ENCODE results near the gene CECR2.

CECR2 gene

DNA sequence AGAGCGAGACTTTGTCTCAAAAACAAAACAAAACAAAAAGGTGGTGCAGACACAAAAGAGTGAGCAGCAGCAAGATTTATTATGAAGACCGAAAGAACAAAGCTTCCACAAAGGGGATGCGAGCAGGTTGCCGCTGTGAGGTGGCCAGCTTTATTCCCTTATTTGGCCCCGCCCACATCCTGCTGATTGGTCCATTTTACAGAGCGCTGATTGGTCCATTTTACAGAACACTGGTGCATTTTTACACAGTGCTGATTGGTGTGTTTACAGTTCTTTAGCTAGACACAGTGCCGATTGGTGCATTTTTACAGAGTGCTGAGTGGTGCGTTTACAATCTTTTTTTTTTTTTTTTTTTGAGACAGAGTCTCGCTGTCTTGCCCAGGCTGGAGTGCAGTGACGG is 77.4 kb downstream of the CECR2 start:
- Histone ChIP-seq H3K4me1 (ENCODE audit: insufficient read depth, low read length) (no peaks in the 10 kb centered on the region), H3K9me3 (ENCODE audit: insufficient read depth, low read length, severe bottlenecking) (no peaks in the 10 kb centered on the region), H3K9ac (ENCODE audit: low read depth, low read length) (no peak overlapping the region), H3K4me3 (ENCODE audit: low read depth in 1 of 2, low read length in 2 of 2) (no peak overlapping the region), H3K27ac (ENCODE audit: low read length) (no peak overlapping the region), H3K36me3 (ENCODE audit: insufficient read depth, low read length) (no peaks in the 10 kb centered on the region), H3K4me2 (ENCODE audit: insufficient read depth, low read length) (no peak overlapping the region), H3K79me2 (ENCODE audit: insufficient read depth, low read length) (no peaks in the 10 kb centered on the region), H4K20me1 (ENCODE audit: insufficient read depth, low read length) (no peaks in the 10 kb centered on the region), H2AFZ (ENCODE audit: low read depth, low read length) (no peak overlapping the region), H3K27me3 (ENCODE audit: insufficient read depth, low read length, poor library complexity) (peaks cover 3% of the 10 kb centered on the region)
- DNase-seq (peak; percentile 6), ATAC-seq (ENCODE audit: insufficient read depth, low read depth) (no peak)
- TF ChIP-seq EZH2 (IDR thresholded peaks at IDR 0.05; ENCODE audit: borderline replicate concordance, low read depth, low read length, severe bottlenecking) = no peak
- TF ChIP-seq, protein P1, sequence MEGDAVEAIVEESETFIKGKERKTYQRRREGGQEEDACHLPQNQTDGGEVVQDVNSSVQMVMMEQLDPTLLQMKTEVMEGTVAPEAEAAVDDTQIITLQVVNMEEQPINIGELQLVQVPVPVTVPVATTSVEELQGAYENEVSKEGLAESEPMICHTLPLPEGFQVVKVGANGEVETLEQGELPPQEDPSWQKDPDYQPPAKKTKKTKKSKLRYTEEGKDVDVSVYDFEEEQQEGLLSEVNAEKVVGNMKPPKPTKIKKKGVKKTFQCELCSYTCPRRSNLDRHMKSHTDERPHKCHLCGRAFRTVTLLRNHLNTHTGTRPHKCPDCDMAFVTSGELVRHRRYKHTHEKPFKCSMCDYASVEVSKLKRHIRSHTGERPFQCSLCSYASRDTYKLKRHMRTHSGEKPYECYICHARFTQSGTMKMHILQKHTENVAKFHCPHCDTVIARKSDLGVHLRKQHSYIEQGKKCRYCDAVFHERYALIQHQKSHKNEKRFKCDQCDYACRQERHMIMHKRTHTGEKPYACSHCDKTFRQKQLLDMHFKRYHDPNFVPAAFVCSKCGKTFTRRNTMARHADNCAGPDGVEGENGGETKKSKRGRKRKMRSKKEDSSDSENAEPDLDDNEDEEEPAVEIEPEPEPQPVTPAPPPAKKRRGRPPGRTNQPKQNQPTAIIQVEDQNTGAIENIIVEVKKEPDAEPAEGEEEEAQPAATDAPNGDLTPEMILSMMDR (IDR thresholded peaks at IDR 0.05; ENCODE audit: borderline replicate concordance, extremely low read depth, low read length, poor library complexity, severe bottlenecking) = no peak

DNA sequence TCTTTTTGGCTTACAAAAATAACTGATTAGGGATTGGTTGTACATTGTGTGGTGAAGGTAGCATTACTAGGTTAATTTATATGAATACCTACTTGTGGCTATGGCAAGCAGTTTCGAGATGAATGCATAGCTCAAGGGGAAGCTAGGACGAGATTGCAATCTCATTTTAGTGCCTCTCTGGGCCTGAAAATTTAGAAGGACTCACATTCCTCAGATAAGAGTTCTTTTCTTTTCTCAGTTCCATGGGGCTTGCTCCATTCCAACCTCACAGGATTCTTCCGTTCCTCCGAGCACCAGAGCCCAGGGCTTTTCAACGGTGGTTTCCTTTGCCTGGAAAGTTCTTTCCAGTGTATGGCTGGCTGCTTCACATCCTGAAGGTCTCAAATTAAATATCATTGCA is 82.1 kb downstream of the CECR2 start:
- Histone ChIP-seq H3K79me2 (ENCODE audit: insufficient read depth, low read length) (no peaks in the 10 kb centered on the region), H3K9me3 (ENCODE audit: insufficient read depth, low read length, severe bottlenecking) (no peaks in the 10 kb centered on the region), H2AFZ (ENCODE audit: low read depth, low read length) (no peak overlapping the region), H3K27ac (ENCODE audit: low read length) (no peak overlapping the region), H3K36me3 (ENCODE audit: insufficient read depth, low read length) (no peaks in the 10 kb centered on the region), H3K9ac (ENCODE audit: low read depth, low read length) (no peak overlapping the region), H3K27me3 (ENCODE audit: insufficient read depth, low read length, poor library complexity) (no peaks in the 10 kb centered on the region), H3K4me2 (ENCODE audit: insufficient read depth, low read length) (no peak overlapping the region), H3K4me1 (ENCODE audit: insufficient read depth, low read length) (no peaks in the 10 kb centered on the region), H3K4me3 (ENCODE audit: low read depth in 1 of 2, low read length in 2 of 2) (no peak overlapping the region), H4K20me1 (ENCODE audit: insufficient read depth, low read length) (no peaks in the 10 kb centered on the region)
- no peak for DNase-seq
- TF ChIP-seq, protein P1 (IDR thresholded peaks at IDR 0.05; ENCODE audit: borderline replicate concordance, extremely low read depth, low read length, poor library complexity, severe bottlenecking) = no peak
- no peak for TF ChIP-seq EZH2 (IDR thresholded peaks at IDR 0.05; ENCODE audit: borderline replicate concordance, low read depth, low read length, severe bottlenecking)
- ATAC-seq (ENCODE audit: insufficient read depth, low read depth) = no peak

DNA sequence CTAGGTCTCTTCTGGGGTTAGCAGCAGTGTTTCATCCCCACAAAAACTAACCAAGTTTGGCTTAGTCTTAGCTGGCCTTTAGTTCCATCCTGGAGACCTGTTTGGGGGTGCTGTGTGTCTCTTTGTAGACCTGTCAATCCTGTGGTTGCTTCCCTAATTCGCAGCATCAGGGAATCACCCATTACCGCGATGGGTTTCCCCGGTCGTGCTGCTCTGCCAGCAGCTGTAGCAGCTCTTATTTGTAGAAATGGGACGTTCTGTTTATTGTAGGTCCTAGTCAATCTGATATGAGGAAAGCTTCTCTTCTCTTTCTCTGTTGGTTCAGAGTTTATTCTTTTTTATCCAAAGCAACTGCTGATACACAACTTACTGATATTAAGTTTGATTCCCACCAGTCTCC is 91.6 kb downstream of the CECR2 start:
- H3K4me1 ChIP-seq (ENCODE audit: insufficient read depth, low read length) = no peaks in the 10 kb centered on the region

More for the DNA sequence above, 91.6 kb downstream of the CECR2 start:
- H3K27me3 ChIP-seq (ENCODE audit: insufficient read depth, low read length, poor library complexity) = no peaks in the 10 kb centered on the region
- no peaks in the 10 kb centered on the region for H4K20me1 ChIP-seq (ENCODE audit: insufficient read depth, low read length)
- DNase-seq = no peak
- no peak overlapping the region for H3K27ac ChIP-seq (ENCODE audit: low read length)
- H3K4me2 ChIP-seq (ENCODE audit: insufficient read depth, low read length) = no peak overlapping the region
- no peaks in the 10 kb centered on the region for H3K9me3 ChIP-seq (ENCODE audit: insufficient read depth, low read length, severe bottlenecking)
- TF ChIP-seq, protein P1 (IDR thresholded peaks at IDR 0.05; ENCODE audit: borderline replicate concordance, extremely low read depth, low read length, poor library complexity, severe bottlenecking) = no peak
- TF ChIP-seq EZH2 (IDR thresholded peaks at IDR 0.05; ENCODE audit: borderline replicate concordance, low read depth, low read length, severe bottlenecking) = no peak
- ATAC-seq (ENCODE audit: insufficient read depth, low read depth) = no peak
- no peak overlapping the region for H2AFZ ChIP-seq (ENCODE audit: low read depth, low read length)
- no peak overlapping the region for H3K4me3 ChIP-seq (ENCODE audit: low read depth in 1 of 2, low read length in 2 of 2)
- H3K9ac ChIP-seq (ENCODE audit: low read depth, low read length) = no peak overlapping the region
- no peaks in the 10 kb centered on the region for H3K36me3 ChIP-seq (ENCODE audit: insufficient read depth, low read length)
- H3K79me2 ChIP-seq (ENCODE audit: insufficient read depth, low read length) = no peaks in the 10 kb centered on the region
